AG09319 (cell line): ENCODE results near the gene ZNF771.

Source experiments
- DNase-seq: peaks from one replicate; pipeline ENCODE4 v3.0.0-alpha.2; 2010; ENCODE audit warnings: low read depth; ENCODE audit errors: extremely low read depth
- CTCF ChIP-seq: IDR thresholded peaks from 2 replicates; pipeline ENCODE4 v1.5.1; 2011; ENCODE audit warnings: low read depth, mild to moderate bottlenecking, inconsistent platforms, low read length, moderate library complexity

Gene ZNF771

GRCh38 chr16:30429678-30430427, 22.4 kb downstream of the ZNF771 start, which contains the start of gene DCTPP1:
DCTPP1 (minus strand) TSS chr16:30430030; CDS start chr16:30429980, 50 bp downstream.
- peak; percentile 44 for TF ChIP-seq CTCF
- DNase-seq: peak; percentile 87

- no peak for TF ChIP-seq CTCF
Measured at GRCh38 chr16:30430428-30430970, 23.1 kb downstream of the ZNF771 start.

GRCh38 chr16:30434852-30435251, 27.4 kb downstream of the ZNF771 start:
- no peak for DNase-seq

More at GRCh38 chr16:30430428-30430970, 23.1 kb downstream of the ZNF771 start:
- no peak for DNase-seq

GRCh38 chr16:30437511-30438046, 30.2 kb downstream of the ZNF771 start:
- no peak for TF ChIP-seq CTCF
- DNase-seq: no peak

More at GRCh38 chr16:30434852-30435251, 27.4 kb downstream of the ZNF771 start:
- TF ChIP-seq CTCF: no peak

GRCh38 chr16:30438835-30439234, 31.4 kb downstream of the ZNF771 start:
- TF ChIP-seq CTCF: no peak
- no peak for DNase-seq

DNA sequence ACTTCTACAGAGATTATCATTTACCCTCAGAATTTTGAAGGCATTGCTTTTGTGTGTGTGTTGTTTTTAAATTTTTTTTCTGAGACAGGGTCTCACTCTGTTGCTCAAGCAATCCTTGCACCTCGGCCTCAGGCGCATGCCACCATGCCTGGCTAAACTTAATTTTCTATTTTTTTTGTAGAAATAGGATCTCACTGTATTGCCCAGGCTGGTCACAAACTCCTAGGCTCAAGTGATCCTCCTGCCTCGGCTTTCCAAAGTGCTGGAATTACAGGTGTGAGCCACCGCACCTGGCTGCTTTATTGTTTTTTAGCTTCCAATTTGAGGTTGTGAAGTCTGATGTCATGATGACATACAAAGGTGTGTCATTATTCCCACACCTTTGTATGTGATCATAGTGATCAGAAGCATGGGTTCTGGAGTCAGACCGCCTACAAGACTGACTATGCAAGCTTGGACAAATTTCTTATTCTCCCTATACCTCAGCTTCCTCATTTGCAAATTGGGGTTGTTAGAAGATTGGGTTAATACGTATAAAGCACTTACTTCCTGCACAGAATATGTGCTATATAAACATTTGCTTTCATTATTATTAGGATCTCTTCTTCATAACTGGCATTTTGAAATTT, 32.4 kb downstream of the ZNF771 start:
- no peak for TF ChIP-seq CTCF
- no peak for DNase-seq

DNA sequence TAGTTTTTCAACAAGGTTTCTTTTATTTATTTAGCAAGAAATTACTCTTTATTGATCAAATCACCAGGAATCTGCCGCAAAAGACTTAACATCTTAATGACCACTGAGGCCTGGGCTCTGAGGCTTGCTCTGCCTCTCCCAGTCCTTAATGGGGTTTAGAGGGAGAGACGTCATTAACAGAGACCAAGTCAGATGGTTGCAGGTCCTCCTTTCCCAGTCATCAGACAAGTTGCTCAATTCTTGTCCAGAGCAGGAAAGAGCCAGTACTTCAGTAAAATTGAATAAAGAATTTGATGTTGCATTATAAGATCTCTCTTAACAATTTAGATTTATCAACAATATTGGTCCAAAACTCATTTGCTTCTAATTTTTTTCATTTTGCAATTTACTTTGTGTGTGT, 36.2 kb downstream of the ZNF771 start:
- DNase-seq: no peak
- no peak for TF ChIP-seq CTCF
